ENCODE data around the gene GPRC5B. TPM values are rescaled to one million over a fixed set of nuclear protein-coding genes. Genes with fewer than 3 reads are reported as not detected.

The GPRC5B gene
- total RNA-seq, 1 experiment from 2014 or later, result 6.9 TPM

DNA sequence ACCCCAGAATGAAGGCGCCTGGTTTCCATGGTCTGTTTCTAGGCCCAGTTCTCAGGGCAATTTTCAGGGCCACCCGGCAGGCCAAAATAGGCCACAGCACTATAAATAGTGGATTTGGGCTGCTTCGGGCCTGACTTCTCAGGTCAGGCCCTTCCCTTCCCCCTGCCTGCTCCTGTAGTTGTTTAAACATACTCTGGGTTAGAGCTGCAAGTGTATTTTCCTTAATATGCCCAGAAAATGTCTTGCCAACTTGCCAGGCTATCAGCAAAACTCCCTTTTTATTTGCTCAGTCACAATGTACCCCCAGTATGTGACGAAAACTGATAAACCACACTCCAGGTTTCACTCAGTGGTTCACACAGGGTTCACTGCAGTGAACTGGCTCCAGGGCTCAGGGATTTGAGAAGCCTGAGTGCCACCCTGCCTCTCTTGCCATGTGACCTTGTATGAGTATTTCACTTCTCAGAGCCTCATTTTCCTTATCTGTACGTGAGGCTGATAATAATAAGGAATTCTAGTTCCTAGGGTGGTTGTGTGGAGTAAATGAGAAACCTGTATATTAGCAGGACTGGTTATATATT lies 76.5 kb downstream of the GPRC5B start:
- Histone ChIP-seq H3K9me3 (ENCODE audit: low read depth, low read length, poor library complexity, severe bottlenecking) (peaks cover 7% of the 10 kb centered on the region), H3K4me1 (ENCODE audit: insufficient read depth, low read length, poor library complexity, severe bottlenecking) (no peaks in the 10 kb centered on the region), H3K27me3 (replicated peaks; ENCODE audit: insufficient read depth, low read depth, low read length, poor library complexity) (no peaks in the 10 kb centered on the region), H3K4me3 (ENCODE audit: low read depth, low read length, poor library complexity, severe bottlenecking) (no peak overlapping the region), H3K27ac (ENCODE audit: low read depth, low read length, poor library complexity, severe bottlenecking) (no peak overlapping the region), H3K36me3 (ENCODE audit: insufficient read depth, low read length, poor library complexity, severe bottlenecking) (no peaks in the 10 kb centered on the region)
- CTCF ChIA-PET, result no interaction called here
- POLR2A ChIA-PET (ENCODE audit: low non-redundant PET), result no interaction called here
- intact Hi-C loops (cut with micrococcal nuclease; ENCODE audit: unreplicated experiment), result no loop called here
- TF ChIP-seq EZH2 (IDR thresholded peaks at IDR 0.05; ENCODE audit: borderline replicate concordance, low read depth, low read length, poor library complexity, severe bottlenecking) (no peak), CTCF (conservative IDR thresholded peaks at IDR 0.05; ENCODE audit: low read depth, low read length) (no peak)
- no TSS peak for BruUV-seq (replicated peaks)
- no peak for DNase-seq (ENCODE audit: low spot score)

Other genes with a start within 250 kb of the GPRC5B start
- gene KNOP1, start 166.6 kb downstream of the GPRC5B start, total RNA-seq (2021), result 65.0 and 68.9 TPM in 2 replicates
- gene IQCK, start 166.6 kb downstream of the GPRC5B start, total RNA-seq (2021), result 11.2 and 14.1 TPM in 2 replicates
- gene GPR139, start 189.0 kb upstream of the GPRC5B start, total RNA-seq (2021), result not detected in 2 replicates